GM10248 (cell line): ENCODE results near the gene SLC45A2.

ENCODE experiments used
- CTCF ChIA-PET: fragments of 300-600 bp; sonication (Branson Sonifier 250); formaldehyde crosslinking; extraction: SDS; loops from one replicate; lab custom pipeline; 2021; ENCODE audit warnings: antibody characterized with exemption; lab: Yijun Ruan, JAX
- POLR2A ChIA-PET: fragments of 350-650 bp; sonication (Branson Sonifier 250); formaldehyde crosslinking; extraction: SDS; loops from one replicate; lab custom pipeline; 2020; ENCODE audit warnings: antibody characterized with exemption; lab: Yijun Ruan, JAX
- DNase-seq: peaks from one replicate; pipeline ENCODE4 v3.0.0; 2012; ENCODE audit errors: extremely low spot score
- TF ChIP-seq, protein P1 (sequence below): IDR thresholded peaks from 2 replicates; pipeline ENCODE4 v1.5.1; 2012; ENCODE audit warnings: mild to moderate bottlenecking, low read depth; ENCODE audit errors: extremely low read depth, missing control alignments, control extremely low read depth

Gene SLC45A2

DNA sequence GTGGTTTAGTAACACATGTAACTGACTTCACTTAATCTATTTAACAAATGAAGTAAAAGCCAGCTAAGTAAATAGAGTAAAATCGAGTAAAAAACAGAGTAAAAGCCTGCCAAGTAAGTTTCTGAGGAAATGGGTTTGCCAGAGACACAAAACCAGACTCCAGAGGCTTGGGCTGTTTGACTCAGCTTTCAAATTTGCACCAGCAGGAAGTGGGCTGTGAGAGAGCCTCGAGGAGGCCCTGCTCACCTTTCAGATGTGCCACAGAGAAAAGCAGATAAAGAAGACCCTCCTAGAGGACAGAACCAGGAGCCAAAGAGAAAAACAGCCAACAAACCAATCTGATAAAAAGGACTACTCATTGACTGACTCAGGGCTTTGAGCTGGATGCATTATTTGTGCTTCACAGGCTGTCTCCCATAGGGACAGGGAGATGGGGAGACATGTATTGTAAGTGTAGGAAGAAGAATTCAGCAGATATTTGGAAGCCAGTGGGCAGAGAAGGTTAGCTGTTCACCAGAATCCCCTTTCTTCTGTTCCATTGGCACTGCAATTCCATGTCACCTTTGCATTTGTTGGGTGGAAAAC lies 37.7 kb upstream of the SLC45A2 start:
- ChIA-PET CTCF (interaction anchor here (1.2 to 2.0 kb wide), 3 partner anchors 9 to 18 kb away, joined by 3 to 5 read pairs (median 3); no protein-coding TSS in a partner anchor), POLR2A (no interaction called here)
- TF ChIP-seq, protein P1, sequence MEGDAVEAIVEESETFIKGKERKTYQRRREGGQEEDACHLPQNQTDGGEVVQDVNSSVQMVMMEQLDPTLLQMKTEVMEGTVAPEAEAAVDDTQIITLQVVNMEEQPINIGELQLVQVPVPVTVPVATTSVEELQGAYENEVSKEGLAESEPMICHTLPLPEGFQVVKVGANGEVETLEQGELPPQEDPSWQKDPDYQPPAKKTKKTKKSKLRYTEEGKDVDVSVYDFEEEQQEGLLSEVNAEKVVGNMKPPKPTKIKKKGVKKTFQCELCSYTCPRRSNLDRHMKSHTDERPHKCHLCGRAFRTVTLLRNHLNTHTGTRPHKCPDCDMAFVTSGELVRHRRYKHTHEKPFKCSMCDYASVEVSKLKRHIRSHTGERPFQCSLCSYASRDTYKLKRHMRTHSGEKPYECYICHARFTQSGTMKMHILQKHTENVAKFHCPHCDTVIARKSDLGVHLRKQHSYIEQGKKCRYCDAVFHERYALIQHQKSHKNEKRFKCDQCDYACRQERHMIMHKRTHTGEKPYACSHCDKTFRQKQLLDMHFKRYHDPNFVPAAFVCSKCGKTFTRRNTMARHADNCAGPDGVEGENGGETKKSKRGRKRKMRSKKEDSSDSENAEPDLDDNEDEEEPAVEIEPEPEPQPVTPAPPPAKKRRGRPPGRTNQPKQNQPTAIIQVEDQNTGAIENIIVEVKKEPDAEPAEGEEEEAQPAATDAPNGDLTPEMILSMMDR = no peak
- peak; percentile 23 for DNase-seq

DNA sequence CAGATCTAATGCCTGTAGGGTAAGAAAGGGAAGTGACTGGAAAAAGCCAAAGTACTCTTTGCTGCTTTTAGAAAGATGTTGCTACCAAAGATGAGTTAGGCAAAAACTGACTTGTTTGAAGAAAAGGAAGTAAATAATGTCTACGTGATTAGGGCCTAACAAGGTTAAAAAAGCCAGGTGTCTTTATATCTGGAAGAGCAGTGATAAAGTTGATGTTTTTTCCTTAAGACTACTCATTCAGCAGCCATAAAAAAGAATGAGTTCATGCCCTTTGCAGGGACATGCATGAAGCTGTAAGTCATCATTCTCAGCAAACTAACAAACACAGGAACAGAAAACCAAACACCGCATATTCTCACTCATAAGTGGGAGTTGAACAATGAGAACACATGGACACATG lies 36.8 kb upstream of the SLC45A2 start:
- CTCF ChIA-PET = interaction anchor here (1.2 to 1.6 kb wide), 4 partner anchors 9 to 25 kb away, joined by 3 to 5 read pairs (median 4); partner anchors contain the start of gene AMACR
- DNase-seq = no peak
- POLR2A ChIA-PET = no interaction called here
- TF ChIP-seq, protein P1 = no peak

DNA sequence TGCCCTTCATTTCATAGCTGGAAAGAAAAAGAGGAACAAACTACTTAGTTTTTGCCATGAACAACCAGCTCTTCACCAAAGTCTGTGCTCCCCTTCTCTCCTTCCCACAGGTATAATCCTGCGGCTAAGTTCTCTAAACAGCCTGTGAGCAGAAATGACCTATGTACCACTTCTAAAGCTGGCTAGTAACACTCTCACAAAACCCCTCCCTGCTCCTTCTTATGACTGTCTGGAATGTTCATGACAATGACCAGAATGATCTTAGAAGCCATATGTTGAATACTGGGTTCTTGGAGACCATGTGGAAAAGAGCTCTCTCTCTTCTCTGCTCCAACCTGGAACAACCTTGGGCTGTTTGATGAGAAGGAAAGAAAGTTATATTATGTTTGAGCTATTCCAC lies 36.2 kb upstream of the SLC45A2 start:
- ChIA-PET POLR2A (no interaction called here), CTCF (interaction anchor here (1.4 to 1.6 kb wide), 4 partner anchors 10 to 50 kb away, joined by 3 to 5 read pairs (median 4); partner anchors contain the start of gene AMACR)
- TF ChIP-seq, protein P1 = no peak
- DNase-seq = no peak

DNA sequence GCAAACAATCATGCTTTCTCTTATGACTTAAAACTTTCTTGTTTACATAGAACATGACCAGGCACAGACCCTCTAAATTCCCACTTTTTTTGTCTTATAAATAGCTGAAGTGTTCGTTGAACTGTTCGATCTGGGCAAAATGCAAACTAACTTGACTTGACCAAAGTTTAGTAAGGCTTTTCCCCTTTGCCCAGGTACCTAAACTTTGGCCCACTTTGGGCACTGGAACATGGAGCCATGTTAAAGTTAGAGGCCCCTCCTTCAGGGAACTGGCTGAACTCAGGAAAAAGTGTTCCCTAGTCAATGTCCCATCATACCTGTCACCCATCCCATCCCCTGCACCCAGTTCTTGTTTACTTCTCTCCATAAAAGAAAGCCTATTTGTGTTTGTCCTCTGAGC lies 32.8 kb upstream of the SLC45A2 start:
- TF ChIP-seq, protein P1 = no peak
- ChIA-PET CTCF (interaction anchor here (1.3 to 1.4 kb wide), 3 partner anchors 11 to 125 kb away, joined by 3 to 4 read pairs (median 3); partner anchors contain the start of gene ADAMTS12), POLR2A (no interaction called here)
- no peak for DNase-seq

DNA sequence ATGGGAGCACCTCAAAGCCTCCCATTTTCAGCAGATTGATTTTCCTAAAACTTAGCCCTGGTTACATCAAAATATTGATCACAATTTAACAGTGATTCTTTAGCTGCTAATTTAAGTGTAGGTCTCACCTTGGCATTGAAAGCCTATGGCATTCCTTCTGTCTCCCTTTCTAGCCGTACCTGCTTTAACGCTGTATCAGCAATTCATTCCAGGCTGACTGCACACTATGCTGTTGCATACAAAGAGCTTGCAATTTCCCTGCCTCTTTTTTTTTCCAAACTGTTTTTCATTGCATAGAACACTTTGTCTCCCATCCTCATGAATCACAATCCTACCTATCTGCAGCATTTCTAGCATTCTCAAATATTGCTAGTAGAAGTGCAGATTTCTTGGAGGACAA lies 32.3 kb upstream of the SLC45A2 start:
- POLR2A ChIA-PET = no interaction called here
- CTCF ChIA-PET = interaction anchor here (0.6 to 1.4 kb wide), 3 partner anchors 12 to 125 kb away, joined by 3 read pairs; partner anchors contain the start of gene ADAMTS12

DNA sequence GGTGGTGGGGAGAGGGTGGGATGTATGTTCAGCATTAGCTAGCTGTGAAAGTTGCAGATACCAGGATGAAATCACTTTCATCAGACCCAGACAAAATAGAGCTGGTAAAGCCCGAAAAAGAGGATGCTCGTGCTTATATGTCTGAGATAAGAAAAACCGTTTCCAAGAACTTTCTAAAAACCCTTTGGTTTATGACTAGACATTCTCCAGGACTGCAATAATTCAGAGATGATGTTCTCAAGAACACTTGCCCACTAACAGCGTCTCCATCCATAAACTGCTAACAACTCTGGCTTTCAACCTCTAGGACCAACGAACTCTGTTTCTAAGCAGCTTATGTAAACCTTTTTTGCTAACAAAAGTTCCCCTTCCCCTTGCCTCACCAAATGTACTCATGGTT lies 31.7 kb upstream of the SLC45A2 start:
- ChIA-PET POLR2A (no interaction called here), CTCF (interaction anchor here (0.6 to 1.4 kb wide), 4 partner anchors 12 to 124 kb away, joined by 3 read pairs; partner anchors contain the start of gene ADAMTS12)
- no peak for DNase-seq
- TF ChIP-seq, protein P1 = no peak

More for the DNA sequence above, 32.3 kb upstream of the SLC45A2 start:
- TF ChIP-seq, protein P1 = no peak
- DNase-seq = no peak
